ENCODE data around the gene PSMB7.

The PSMB7 gene

DNA sequence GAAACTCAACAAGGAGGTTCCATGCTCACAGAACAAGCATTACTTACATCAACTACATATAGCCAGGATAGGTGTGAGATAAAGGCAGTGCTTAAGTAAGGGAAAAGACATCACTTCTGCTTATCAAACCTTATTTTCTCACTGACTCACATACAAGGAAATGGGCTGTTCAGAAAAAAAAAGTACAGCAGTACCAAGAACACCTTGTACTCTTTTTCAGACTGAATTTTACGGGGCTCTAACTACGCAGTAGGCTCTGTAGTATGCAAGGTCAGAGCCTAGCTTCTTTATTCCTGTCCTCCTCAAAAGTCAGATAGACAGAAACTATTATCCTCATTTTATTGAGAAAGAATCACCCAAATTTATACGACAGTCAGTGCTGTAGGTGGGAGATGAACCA lies 5.8 kb downstream of the PSMB7 start:
- DNase-seq = no peak

- DNase-seq = no peak
These were observed 12.0 kb downstream of the PSMB7 start for GRCh38 chr9:124403246-124403645.

DNA sequence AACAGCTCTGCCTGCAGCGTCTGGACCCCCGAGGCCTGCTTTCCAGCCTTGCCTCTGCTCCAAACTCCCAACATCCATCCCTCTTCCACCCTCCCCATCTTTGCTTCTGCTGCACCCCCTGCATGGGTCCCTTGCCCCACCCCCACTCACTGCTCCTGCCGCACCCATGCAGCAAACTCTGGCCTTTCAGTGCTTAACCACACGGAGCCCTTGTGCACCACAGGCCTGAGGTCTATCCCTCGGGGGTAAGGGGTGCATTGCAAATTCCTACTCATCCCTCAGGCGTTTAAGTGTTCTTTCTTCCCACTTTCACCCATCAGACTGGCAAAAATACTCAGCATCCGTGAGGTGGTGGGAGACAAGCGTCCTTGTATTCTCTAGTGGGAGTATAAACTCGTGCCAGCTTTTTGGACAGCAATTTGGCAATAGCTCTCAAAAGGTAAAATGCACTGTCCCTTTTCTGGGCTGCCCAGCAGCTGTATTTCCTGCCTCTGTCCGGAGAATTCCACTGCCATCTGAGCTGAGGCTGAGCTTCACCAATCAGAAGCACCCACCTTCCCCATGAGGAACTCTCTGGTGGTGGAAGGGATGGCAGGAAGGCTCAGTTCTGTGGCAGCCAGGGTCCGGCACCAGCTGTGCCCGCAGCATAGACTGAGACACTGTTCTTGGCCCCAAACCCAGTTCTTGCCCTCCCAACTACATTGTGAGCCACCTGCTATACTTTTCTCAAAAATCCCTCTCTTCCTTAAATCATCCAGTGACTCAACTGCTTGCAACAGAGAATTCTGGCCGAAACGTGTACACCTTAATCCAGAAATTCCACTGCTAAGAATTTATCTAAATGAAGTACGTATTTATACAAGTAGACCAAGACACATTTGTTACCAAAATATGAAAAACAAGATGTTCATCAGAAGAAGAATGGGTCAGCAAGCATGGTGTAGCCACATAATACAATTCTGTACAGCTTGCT lies 15.0 kb downstream of the PSMB7 start:
- DNase-seq = no peak

- no peak for DNase-seq
These were observed 15.8 kb downstream of the PSMB7 start for GRCh38 chr9:124399323-124399967.

GRCh38 chr9:124398191-124398935 lies 16.9 kb downstream of the PSMB7 start:
- no peak for DNase-seq

DNA sequence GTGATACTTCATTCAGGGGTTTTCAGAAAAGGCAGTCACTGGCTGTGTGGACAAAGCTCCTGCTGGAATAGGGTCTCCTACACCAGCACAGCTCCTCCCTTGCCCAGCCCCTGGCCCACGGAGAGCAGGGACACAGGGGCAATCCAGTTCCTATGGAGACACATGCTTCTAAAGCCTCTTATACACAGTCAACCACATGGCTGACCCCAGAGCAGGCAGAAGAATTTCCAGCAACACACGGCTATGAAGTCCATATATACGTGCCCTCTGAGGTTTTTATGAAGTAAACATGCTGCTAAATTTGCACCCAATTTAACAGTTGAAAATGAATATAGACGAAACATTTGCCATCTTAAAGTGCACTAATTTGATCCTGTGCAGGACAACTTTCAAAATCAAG lies 19.4 kb downstream of the PSMB7 start:
- no peak for DNase-seq

- no peak for DNase-seq
These were observed 20.6 kb downstream of the PSMB7 start for GRCh38 chr9:124394596-124394995.

GRCh38 chr9:124394167-124394566 lies 21.1 kb downstream of the PSMB7 start:
- DNase-seq = no peak

- no peak for DNase-seq
These were observed 22.3 kb downstream of the PSMB7 start for GRCh38 chr9:124392871-124393460.

DNA sequence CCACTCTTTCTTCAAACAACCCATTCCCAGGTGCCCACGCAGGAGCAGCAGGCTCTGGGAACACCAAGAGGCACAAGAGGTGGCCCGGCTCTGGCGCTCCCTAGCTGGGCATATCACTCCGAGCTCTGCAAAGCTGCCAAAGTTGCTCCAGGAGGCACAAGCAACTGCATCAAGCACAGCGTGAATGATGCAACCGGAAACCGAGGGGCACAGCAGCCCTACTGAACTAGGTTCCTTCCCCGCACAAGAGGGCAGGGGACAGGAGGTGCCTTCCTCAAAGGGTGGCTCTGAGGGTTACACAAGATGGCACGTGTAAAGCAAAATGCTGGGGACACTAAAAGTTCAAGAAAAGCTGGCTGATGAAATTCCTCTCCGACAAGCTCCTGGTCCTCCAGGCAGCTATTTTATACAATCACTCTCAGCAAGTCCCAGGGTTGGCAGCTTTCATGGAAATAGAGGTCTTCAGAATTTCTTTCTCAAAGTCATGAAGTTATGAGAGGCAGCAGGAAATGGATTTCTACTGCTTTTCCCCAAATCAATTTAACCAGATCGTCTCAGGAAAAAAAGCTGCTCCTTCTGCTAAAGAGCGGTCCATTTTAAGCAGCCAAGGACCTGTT lies 22.9 kb downstream of the PSMB7 start:
- DNase-seq = no peak

- no peak for DNase-seq
These were observed 24.2 kb downstream of the PSMB7 start for GRCh38 chr9:124390794-124391658.

- DNase-seq = no peak
These were observed 25.9 kb downstream of the PSMB7 start for GRCh38 chr9:124389146-124389939.

- DNase-seq = no peak
These were observed 26.8 kb downstream of the PSMB7 start for GRCh38 chr9:124388275-124389048.

GRCh38 chr9:124386201-124386600 lies 29.0 kb downstream of the PSMB7 start:
- no peak for DNase-seq

- no peak for DNase-seq
These were observed 29.6 kb downstream of the PSMB7 start for GRCh38 chr9:124385623-124386022.

DNA sequence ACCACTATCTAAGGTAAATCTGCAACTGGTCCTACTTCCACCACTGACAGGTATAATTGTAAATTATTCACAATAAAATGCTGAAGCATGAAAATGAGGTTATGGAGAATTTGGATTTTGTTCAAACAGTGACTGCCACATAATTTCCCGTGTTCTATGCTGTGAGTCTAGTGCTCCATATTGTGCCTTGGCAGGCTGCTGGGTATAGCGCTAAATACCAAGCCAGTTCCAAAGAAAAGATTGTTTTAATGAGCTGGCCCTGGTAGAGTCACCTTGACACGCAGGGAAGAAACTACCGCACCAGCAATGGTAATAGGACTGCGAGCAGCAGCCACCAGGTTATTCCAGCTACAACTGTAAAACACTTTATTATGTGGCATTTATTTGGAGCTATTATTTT lies 30.4 kb downstream of the PSMB7 start:
- DNase-seq = no peak

- no peak for DNase-seq
These were observed 31.0 kb downstream of the PSMB7 start for GRCh38 chr9:124384210-124384609.

- DNase-seq = no peak
These were observed 33.9 kb downstream of the PSMB7 start for GRCh38 chr9:124381170-124381945.
